ENCODE measurements around the gene MMP25.

- TF ChIP-seq CTCF (conservative IDR thresholded peaks at IDR 0.05; ENCODE audit: low read depth, low read length) (no peak), EZH2phosphoT487 (IDR thresholded peaks at IDR 0.05; ENCODE audit: borderline replicate concordance, low read length) (no peak)
These were observed 52.4 kb downstream of the MMP25 start, which contains the start of gene ZSCAN10 for GRCh38 chr16:3098459-3099394.

Data from PC-3 (cell line).